B cell (primary cell): Measurements from ENCODE around the gene ABCF1. TPM values are rescaled to one million over a fixed set of nuclear protein-coding genes. Genes with fewer than 3 reads are reported as not detected.

Experiments used
- ATAC-seq: fragments of 200-7000 bp; cut with Tn5 transposase; one replicate; pipeline ENCODE4 v1.10.0; 2021; ENCODE audit warnings: low read depth, mild to moderate bottlenecking, moderate number of reproducible peaks, moderate library complexity
- CTCF ChIA-PET: fragments of 350-600 bp; sonication (Branson Sonifier 250); formaldehyde crosslinking; loops from one replicate; lab custom pipeline; 2021; ENCODE audit warnings: antibody characterized with exemption, inconsistent platforms; lab: Charles Lee
- POLR2A ChIA-PET: fragments of 350-600 bp; sonication (Branson Sonifier 250); formaldehyde crosslinking; loops from one replicate; lab custom pipeline; 2021; ENCODE audit warnings: antibody characterized with exemption; lab: Charles Lee
- DNase-seq: peaks from one replicate; pipeline ENCODE4 v3.0.0; 2013
- H2AFZ ChIP-seq: 2 replicates; pipeline ENCODE4 v1.6.1; 2012; ENCODE audit warnings: mild to moderate bottlenecking, low read depth, low read length; ENCODE audit not compliant: insufficient read depth, poor library complexity, severe bottlenecking
- H3K27ac ChIP-seq, 2 donors: 1 replicate in 1 of 2; 2 replicates in 1 of 2; pipeline ENCODE4 v1.5.1; 2012 to 2013; ENCODE audit warnings: low read length in 2 of 2, mild to moderate bottlenecking in 2 of 2, moderate library complexity in 1 of 2
- H3K27me3 ChIP-seq, 4 experiments: fragments of 200-600 bp in 1 of 4; sonication (generic) in 1 of 4; replicated peaks in 1 of 4; 1 replicate in 2 of 4; 2 replicates in 2 of 4; pipeline versions ENCODE4 v1.6.1 to v1.7.0; 2013 to 2016; ENCODE audit warnings: low read length in 3 of 4, mild to moderate bottlenecking in 2 of 4, mixed read lengths in 1 of 4, moderate library complexity in 1 of 4; ENCODE audit not compliant: insufficient read depth in 4 of 4, control insufficient read depth in 3 of 4; ENCODE audit errors: control extremely low read depth in 1 of 4
- H3K36me3 ChIP-seq, 2 experiments: replicated peaks in 1 of 2; 1 replicate in 1 of 2; 2 replicates in 1 of 2; pipeline versions ENCODE4 v1.6.1 to v1.7.1; 2013; ENCODE audit warnings: low read length in 1 of 2; ENCODE audit not compliant: insufficient read depth in 2 of 2, control insufficient read depth in 1 of 2; ENCODE audit errors: control extremely low read depth in 1 of 2, extremely low read depth in 1 of 2
- H3K4me1 ChIP-seq, 2 donors: fragments of 200-600 bp in 1 of 2; sonication (generic) in 1 of 2; 1 replicate in 1 of 2; 2 replicates in 1 of 2; pipeline versions ENCODE4 v1.5.1 to v1.6.1; 2013 to 2017; ENCODE audit warnings: low read length in 2 of 2; ENCODE audit not compliant: control insufficient read depth in 2 of 2, insufficient read depth in 2 of 2
- H3K4me2 ChIP-seq: replicated peaks from 2 replicates; pipeline ENCODE3; 2012; ENCODE audit warnings: mild to moderate bottlenecking, low read depth, low read length; ENCODE audit not compliant: poor library complexity, severe bottlenecking
- H3K4me3 ChIP-seq, 5 experiments: fragments of 200-600 bp in 1 of 5; sonication (generic) in 1 of 5; 1 replicate in 3 of 5; 2 replicates in 2 of 5; pipeline versions ENCODE4 v1.5.1 to v1.7.0; 2011 to 2016; ENCODE audit warnings: low read length in 4 of 5, mild to moderate bottlenecking in 4 of 5, low read depth in 2 of 5, control low read depth in 1 of 5, moderate library complexity in 1 of 5; ENCODE audit not compliant: insufficient read depth in 1 of 5; ENCODE audit errors: control extremely low read depth in 1 of 5, extremely low read depth in 1 of 5
- H3K79me2 ChIP-seq: fragments of 200-600 bp; sonication (generic); one replicate; pipeline ENCODE4 v1.6.0; 2016; ENCODE audit warnings: low read length; ENCODE audit not compliant: control insufficient read depth, insufficient read depth
- H3K9ac ChIP-seq: fragments of 200-600 bp; sonication (generic); 2 replicates; pipeline ENCODE4 v1.6.1; 2017; ENCODE audit warnings: mild to moderate bottlenecking, low read length, moderate library complexity
- H3K9me3 ChIP-seq, 3 donors: one replicate each; pipeline versions ENCODE4 v1.6.1 to v1.7.1; 2013; ENCODE audit warnings: low read length in 2 of 3; ENCODE audit not compliant: control insufficient read depth in 2 of 3, insufficient read depth in 1 of 3; ENCODE audit errors: control extremely low read depth in 1 of 3
- H4K20me1 ChIP-seq: 2 replicates; pipeline ENCODE4 v1.6.0; 2012; ENCODE audit warnings: mild to moderate bottlenecking, low read length; ENCODE audit not compliant: insufficient read depth, control insufficient read depth, poor library complexity, severe bottlenecking
- H3K27ac Mint-ChIP-seq: one replicate; pipeline ENCODE4 v1.8.0; 2021; ENCODE audit warnings: mixed read lengths
- H3K27me3 Mint-ChIP-seq: one replicate; pipeline ENCODE4 v1.8.0; 2021; ENCODE audit warnings: mixed read lengths
- H3K4me1 Mint-ChIP-seq: one replicate; pipeline ENCODE4 v1.8.0; 2021; ENCODE audit warnings: mixed read lengths
- H3K4me3 Mint-ChIP-seq: one replicate; pipeline ENCODE4 v1.8.0; 2021; ENCODE audit warnings: mixed read lengths
- H3K9me3 Mint-ChIP-seq: one replicate; pipeline ENCODE4 v1.8.0; 2022; ENCODE audit warnings: mixed read lengths; ENCODE audit not compliant: insufficient read depth
- CTCF ChIP-seq: fragments of 200-600 bp; IDR thresholded peaks from one replicate; pipeline ENCODE4 v1.8.0; 2022; ENCODE audit warnings: antibody characterized with exemption, mild to moderate bottlenecking
- EZH2 ChIP-seq: IDR thresholded peaks from 2 replicates; pipeline ENCODE4 v1.6.1; 2012; ENCODE audit warnings: borderline replicate concordance, low read depth, mild to moderate bottlenecking, moderate library complexity, low read length; ENCODE audit not compliant: insufficient read depth, poor library complexity, severe bottlenecking
- WGBS: methylation state at CpG from one replicate; pipeline ENCODE4 v1.1.5; 2013; ENCODE audit warnings: missing lambda C conversion rate; ENCODE audit not compliant: insufficient coverage; 5-methylcytosine and 5-hydroxymethylcytosine counted together
- intact Hi-C: fragments of 100-400 bp; cut with micrococcal nuclease; formaldehyde crosslinking; loops from one replicate; pipeline ENCODE4 v1.10.0; 2022
- polyA plus RNA-seq: library from polyadenylated mRNA; depleted of rRNA; stranded (reverse); fragments of >200 nt; gene quantifications from 2 replicates; pipeline ENCODE4 v1.2.3, GENCODE V29; 2012
- total RNA-seq, 2 donors: library from RNA; stranded (reverse); fragments of 120-200 nt in 1 of 2; gene quantifications; 1 replicate in 1 of 2; 2 replicates in 1 of 2; pipeline versions ENCODE4 v1.2.3 to v1.2.4, GENCODE V29; 2013 to 2022

ABCF1 gene
- total and polyA plus RNA-seq, 2 donors (not counting 1 experiment from before 2014, with no cell fraction given), result 22.8 to 60.9 TPM

GRCh38 chr6:30571762-30572082 is 480 bp downstream of the ABCF1 start:
- H3K36me3 ChIP-seq, result peaks cover 0 to 8% of the 10 kb centered on the region in 2 experiments
- H3K9me3 ChIP-seq, result no peaks in the 10 kb centered on the region
- H3K4me2 ChIP-seq, result peak overlapping the region; percentile 72
- intact Hi-C loops, result loop anchor here (1.0 to 5.0 kb wide), 9 partner anchors 15 to 171 kb away; partner anchors contain the start of genes DHX16, FLOT1, GNL1 and IER3
- H3K9ac ChIP-seq, result peak overlapping the region; percentile 88
- peaks cover 38% of the 10 kb centered on the region for H4K20me1 ChIP-seq
- peak overlapping the region; percentile 93 for H3K27ac Mint-ChIP-seq
- H3K4me3 Mint-ChIP-seq, result peak overlapping the region; percentile 96
- H2AFZ ChIP-seq, result peak overlapping the region; percentile 85
- no peaks in the 10 kb centered on the region for H3K9me3 Mint-ChIP-seq
- DNase-seq (no peak), ATAC-seq (no peak)
- ChIA-PET POLR2A (interaction anchor here (0.6 to 2.3 kb wide), 7 partner anchors 11 to 90 kb away, joined by 3 to 19 read pairs (median 4); partner anchors contain the start of genes GNL1, MRPS18B, PPP1R10 and PRR3), CTCF (interaction anchor here (0.7 to 2.7 kb wide), 11 partner anchors 13 to 159 kb away, joined by 3 to 29 read pairs (median 4); no protein-coding TSS in a partner anchor)
- H3K4me1 ChIP-seq, result peaks cover 25 to 32% of the 10 kb centered on the region in 2 donors
- no peaks in the 10 kb centered on the region for H3K27me3 ChIP-seq
- H3K79me2 ChIP-seq, result peaks cover 74% of the 10 kb centered on the region
- H3K27me3 Mint-ChIP-seq, result no peaks in the 10 kb centered on the region
- H3K4me1 Mint-ChIP-seq, result peaks cover 56% of the 10 kb centered on the region
- TF ChIP-seq EZH2 (no peak), CTCF (no peak)
- WGBS, result 0% methylated on average over 4 of the region's 8 CpGs
- H3K27ac ChIP-seq, result peak overlapping the region; percentile 82 to 92
- H3K4me3 ChIP-seq, result peak overlapping the region; percentile 66 to 93 (median 87)

- Mint-ChIP-seq H3K4me1 (peaks cover 57% of the 10 kb centered on the region), H3K4me3 (peak overlapping the region; percentile 96), H3K27me3 (no peaks in the 10 kb centered on the region), H3K27ac (peak overlapping the region; percentile 21), H3K9me3 (no peaks in the 10 kb centered on the region)
- intact Hi-C loops, result loop anchor here (5.0 kb wide), 1 partner anchor 170 kb away; the partner anchor contains the start of genes FLOT1 and IER3
- Histone ChIP-seq H3K27ac (peak overlapping the region; percentile 82 to 92), H4K20me1 (peaks cover 43% of the 10 kb centered on the region), H3K4me1 (peaks cover 25 to 32% of the 10 kb centered on the region in 2 donors), H3K4me2 (peak overlapping the region; percentile 72), H3K9ac (peak overlapping the region; percentile 88), H3K79me2 (peaks cover 78% of the 10 kb centered on the region), H3K27me3 (no peaks in the 10 kb centered on the region), H3K36me3 (peaks cover 0 to 12% of the 10 kb centered on the region in 2 experiments), H2AFZ (no peak overlapping the region), H3K4me3 (peak overlapping the region; percentile 66 to 93 (median 87)), H3K9me3 (no peaks in the 10 kb centered on the region)
- ChIA-PET CTCF (interaction anchor here (1.0 kb wide), 1 partner anchor 27 kb away, joined by 3 read pairs; no protein-coding TSS in a partner anchor), POLR2A (no interaction called here)
- ATAC-seq (no peak), DNase-seq (no peak)
- TF ChIP-seq EZH2 (no peak), CTCF (no peak)
Observed at GRCh38 chr6:30572148-30572547, 906 bp downstream of the ABCF1 start.
